Measurements from ENCODE around the gene C13orf46.

C13orf46 gene

DNA sequence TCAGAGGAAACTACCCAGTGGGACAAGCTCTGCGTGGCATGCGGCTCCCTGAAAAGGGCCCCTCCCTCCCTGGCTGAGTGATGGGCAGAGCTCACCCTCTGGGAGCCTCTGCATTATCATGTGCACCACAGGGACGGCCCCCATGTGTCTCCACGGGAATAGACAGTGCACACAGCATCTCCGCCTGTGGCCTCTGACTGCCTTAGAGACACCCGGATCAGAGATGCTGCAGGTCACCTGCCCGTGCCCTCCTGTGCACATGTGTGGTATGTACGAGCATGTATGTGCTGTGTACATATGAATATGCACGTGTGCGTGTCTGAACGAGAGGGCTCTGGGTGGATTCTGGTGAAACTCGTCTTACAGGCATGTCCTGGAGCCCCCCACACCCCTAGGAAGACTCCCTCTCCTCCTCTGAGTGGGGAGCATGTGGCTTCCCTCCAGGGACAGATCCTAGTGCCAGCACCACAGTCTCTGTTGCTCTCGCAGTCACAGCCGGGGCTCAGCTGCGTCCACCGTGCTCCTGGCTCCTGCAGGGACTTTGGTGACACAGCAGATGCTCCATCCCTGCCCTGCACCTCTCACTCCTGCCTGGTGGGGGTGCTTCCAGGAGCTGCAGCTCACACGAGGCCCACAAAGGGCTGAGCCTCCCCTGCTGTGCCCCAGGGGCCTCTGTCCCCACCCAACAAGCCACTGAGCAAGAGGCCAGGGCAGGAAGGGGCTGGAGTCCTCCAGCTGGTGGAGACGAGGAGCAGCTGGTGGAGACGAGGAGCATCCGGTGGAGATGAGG lies 19.6 kb downstream of the C13orf46 start:
- DNase-seq (ENCODE audit: low read depth in 2 of 2), result no peak

DNA sequence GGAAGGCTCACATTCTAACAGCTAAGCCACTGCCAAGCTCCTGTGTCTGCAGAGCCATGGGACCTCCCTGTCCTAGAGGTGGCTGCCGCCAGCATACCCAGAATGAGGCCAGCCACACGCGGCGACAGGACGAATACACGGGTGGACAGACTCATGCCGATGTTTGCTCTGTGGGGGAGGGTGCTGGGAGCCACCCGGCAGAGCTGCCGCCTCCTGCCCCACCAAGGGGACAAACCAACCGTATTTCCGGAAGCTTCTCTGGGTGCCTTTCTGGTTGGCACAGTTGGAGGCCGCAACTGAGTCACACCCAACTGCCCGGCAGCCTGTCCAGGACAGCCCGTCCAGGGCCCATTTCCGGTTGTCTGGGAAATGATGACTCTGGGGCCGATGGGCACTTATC lies 20.3 kb downstream of the C13orf46 start:
- no peak for DNase-seq (ENCODE audit: low read depth in 2 of 2)

DNA sequence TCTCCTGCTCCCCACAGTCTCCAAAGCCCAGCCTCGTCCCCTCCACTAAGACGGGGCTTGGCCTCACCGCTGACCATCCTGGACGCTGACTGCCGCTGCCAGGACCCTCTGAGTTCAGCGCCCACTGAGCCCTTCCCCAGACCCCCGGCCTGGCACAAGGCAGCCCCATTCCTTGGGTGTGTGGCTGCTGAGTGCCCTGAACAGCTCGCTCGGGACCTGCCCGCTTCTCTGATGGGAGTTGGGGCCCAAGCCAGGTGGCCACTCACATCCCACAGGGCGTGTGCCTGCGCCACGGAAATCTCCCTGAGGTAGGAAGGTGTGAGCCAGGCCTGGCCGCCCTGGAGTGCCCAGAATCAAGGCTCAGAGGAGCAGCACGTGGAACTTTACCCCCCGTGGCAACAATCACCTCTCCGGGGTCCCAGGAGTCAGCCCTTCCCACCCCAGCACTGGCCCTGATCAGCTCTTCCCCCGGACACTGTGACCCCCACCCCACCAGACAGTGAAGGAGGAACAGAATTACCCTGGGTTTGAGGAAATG lies 20.8 kb downstream of the C13orf46 start:
- DNase-seq (ENCODE audit: low read depth in 2 of 2), result no peak

DNA sequence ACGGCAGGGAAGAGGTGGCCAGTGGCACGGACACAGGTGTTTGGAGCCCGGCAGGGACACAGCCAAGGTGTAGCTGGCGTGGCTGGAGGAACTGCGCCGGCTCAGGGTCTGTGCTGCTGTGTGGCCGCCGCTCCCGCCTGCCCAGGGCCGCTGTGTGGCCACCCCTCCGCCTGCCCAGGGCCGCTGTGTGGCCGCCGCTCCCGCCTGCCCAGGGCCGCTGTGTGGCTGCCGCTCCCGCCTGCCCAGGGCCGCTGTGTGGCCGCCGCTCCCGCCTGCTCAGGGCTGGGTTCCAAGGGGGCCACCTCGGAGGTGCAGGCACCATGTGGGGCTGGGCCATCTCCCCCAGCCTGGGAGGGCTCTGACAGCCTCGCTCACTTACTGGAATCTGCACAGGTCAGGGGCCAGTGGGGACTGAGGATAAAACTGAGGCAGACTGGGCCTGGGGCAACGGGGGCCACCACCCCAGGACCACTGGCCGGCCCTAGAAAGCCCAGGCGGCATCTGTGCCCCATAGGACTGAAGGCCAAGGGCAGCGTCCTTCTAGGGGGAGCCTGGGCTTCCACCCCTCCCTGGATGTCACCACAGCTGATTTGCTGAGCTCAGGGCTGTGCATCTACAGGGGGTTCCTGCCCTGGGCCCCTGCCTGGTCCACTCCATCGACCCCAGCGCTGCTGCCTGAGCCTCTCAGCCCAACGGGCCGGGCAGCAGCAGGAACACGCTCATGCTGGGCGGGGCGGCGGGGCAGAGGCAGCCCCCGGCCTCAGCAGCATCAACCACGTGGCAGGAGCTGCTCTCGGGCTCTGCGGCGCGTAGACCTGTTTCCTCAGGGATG lies 21.5 kb downstream of the C13orf46 start:
- DNase-seq (ENCODE audit: low read depth in 2 of 2), result no peak

DNA sequence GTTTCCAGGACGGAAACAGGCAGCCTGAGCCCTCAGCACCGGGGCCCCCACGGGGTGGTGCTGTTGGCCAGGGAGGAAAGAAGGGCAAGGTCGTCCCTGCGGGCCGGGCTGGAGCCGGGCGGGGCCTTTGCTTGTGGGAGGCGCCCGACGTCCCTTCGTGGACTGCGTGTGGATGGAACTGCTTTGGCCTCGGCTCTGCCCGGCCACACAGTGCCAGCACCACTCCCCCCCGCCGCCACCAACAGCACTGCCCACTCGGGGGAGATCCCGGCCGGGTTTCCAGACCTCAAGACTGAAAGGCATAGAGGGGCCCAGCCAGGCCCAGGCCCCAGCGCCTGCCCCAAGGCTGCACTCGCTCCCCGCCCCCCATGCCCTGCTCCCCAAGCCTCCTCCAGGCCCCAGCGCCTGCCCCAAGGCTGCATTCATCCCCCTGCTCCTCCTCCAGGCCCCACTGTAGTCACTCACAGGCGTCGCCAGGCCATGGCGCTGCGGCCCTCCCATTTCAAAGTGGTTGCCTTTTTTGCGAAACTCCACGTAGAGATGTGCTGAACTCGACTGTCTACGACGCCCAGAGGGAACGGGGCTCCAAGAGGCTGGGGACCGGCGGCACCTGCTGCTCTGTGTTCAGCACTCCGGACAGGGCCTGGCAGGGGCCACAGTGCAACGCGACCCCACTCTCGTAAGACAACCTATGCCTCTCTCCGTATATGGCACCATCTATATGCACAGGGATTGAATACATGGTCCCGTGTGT lies 22.5 kb downstream of the C13orf46 start:
- peak; percentile 39 to 46 for DNase-seq (ENCODE audit: low read depth in 2 of 2)

DNA sequence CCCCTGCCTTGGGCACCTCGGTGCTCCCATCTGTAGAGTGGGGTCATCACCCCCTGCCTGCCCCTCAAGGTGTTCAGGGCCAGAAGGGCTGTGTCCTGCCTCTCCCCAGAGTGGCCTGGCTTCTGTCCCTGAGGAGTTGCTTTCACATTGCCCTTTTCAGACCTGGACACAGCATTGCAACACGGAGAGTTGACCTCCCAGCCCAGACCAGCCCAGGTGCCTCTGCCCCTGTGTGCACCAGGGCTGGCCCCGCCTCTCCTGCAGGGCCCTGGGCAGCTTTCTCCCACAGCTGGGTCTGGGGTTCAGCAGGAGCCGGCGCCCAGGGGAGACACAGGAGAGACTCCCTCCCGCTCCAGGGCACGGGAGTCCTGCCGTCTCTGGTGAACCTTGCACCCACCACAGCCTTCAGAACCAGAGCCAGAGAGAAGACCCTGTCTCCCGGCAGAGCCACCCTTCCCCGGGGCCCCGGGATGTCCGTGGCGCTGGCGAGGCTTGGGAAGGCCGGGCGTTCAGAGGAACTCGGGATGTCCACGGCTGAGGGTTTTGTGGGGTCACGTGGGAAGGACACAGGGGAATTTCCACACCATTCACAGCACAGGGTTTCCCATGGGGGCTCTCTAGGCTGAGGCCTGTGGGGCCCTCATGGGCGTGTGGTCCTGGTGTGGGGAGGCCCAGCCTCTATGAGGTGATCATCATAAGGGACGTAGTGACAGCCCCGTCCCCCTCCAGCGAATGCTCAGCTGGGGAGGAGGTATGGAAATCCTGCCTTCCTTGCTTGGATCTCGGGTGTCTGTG lies 23.2 kb downstream of the C13orf46 start:
- no peak for DNase-seq (ENCODE audit: low read depth in 2 of 2)

DNA sequence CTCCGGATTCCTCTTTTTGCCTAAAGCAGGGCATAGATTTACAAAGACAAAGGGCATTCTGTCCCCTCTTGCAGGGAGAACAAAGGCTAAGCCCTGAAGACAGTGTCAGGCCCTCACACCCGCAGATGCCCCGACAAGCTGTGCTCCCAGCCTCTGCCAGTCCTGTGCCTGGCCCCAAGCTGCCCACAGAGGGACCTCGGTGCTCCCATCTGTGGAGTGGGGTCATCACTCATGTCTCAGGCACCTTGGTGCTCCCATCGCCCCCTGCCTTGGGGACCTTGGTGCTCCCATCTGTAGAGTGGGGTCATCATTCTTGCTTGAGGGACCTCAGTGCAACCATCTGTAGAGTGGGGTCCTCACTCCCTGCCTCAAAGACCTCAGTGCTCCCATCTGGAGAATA lies 24.3 kb downstream of the C13orf46 start:
- DNase-seq (ENCODE audit: low read depth in 2 of 2), result no peak

DNA sequence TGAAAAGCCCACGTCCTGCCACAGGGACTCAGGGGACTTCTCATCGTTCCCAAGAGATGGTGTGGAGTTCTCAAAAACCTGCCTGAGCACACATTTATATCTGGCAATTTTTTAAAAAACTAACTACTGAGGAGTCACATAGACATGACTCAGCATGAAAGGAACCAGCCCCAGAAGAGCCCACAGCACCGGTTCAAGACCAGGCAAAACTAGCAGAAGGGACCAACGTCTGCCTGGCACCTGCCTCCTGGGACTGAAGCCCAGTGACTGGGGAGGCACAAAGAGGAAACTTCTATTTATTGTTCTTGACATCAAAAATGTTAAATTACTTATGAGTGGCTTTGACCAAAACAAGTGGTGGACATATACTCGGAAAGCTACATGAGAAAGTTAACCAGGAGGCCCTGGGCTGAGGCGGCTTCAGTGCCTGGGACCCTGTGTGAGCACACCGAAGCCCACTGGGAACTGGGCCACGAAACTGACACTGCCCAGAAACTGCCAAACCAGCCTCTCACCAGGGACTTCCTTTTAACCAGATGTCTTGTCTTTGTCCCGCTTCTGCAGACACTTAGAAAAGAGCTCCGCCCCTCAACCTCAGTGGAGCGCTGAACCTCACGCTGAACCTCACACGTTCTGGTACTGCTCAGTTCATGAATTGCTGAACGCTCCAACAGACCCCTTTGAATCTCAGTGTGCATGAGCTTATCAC lies 25.7 kb downstream of the C13orf46 start:
- no peak for DNase-seq (ENCODE audit: low read depth in 2 of 2)

DNA sequence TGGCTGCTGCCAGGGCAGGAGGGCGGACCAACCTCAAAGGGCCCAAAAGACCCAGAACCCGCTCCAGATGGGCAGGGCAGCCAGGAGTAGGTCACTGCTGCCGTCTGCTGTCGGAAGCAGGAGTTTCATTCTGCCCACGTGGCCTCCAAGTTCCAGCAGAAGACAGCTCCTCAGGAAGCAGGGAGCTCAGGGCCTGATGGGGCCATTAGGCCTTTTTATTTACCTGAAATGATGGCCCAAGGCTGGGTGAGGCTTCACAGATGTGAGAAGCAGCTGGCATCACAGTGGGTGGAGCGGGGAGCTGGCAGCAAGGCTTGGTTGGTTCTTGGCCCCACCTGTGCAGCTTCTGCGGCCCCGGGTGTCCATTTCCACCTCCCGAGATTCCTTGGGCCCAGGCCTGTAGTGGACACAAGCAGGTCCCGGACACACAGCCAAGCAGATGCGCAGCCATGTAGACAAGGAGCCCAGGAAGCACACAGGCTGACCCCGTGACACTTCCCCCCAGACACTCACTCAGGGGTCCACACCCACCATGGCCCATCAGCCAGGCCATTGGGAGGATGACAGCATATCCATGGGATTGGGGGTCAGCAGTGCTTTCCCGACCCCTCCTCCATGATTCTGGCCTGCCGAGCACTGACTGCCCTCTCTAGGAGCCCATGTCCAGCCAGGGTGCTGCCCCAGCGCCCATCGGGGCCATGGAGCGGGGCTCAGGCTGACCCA lies 26.4 kb downstream of the C13orf46 start:
- DNase-seq (ENCODE audit: low read depth in 2 of 2), result no peak

DNA sequence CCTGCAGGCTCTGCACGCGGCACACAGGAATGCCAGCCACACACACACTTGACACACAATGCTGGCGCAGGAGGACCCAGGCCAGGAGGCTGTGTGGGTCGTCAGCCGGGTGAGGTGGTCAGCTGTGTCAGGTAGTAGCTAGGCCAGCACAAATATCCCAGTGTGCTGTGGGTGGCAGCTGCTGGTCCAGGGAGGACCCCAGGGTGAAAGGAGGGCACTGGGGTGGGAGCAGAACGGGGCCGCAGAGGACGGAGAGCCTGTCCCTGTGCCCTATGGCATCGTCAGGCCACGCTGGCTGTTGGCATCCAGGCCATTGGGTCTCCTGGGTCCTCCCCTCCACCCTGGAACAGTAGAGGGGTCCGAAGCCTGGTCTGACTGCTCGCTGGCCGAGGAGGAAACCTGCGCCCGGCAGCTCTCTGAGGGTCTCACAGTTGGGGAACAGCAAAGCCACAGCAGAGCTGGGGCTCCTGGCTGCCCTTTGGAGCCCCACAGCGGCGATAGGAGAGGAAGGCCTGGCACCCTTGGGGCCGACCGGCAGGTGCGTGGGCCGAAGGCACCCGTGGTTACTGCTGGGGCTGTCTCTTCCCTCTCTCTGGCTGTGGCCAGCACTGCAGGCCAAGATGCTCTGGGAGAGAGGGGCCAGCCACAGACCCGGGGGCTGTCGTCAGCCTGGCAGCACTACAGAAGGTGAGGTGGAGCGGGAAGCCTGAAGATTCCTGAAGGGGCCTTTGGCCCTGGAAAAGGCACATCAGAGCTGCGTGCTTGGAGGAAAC lies 27.3 kb downstream of the C13orf46 start:
- no peak for DNase-seq (ENCODE audit: low read depth in 2 of 2)

DNA sequence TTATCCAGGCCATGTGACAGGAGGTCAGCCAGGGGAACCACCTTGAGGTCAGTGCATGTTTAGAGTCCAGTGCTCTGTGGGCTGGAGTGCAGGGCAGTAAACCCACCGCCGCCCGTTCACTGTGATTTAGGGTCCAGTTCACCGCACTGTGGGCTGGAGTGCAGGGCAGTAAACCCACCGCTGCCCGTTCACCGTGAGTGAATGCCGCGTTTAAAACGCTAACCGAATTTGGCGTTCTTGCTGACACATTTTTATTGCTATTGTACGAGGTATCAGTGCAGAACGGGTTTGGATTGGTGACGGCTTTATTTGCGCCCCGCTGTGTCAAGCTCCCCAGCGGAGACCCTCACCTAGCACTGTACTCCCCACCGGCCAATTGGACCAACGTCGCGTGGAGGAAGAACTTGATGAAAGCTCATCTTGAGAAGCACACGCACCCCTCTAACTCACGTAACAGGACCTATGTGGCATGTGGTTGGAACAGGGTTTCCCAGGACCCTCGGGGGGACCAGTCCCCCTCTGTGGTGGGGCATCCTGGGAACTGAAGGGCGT lies 27.9 kb downstream of the C13orf46 start:
- no peak for DNase-seq (ENCODE audit: low read depth in 2 of 2)

DNA sequence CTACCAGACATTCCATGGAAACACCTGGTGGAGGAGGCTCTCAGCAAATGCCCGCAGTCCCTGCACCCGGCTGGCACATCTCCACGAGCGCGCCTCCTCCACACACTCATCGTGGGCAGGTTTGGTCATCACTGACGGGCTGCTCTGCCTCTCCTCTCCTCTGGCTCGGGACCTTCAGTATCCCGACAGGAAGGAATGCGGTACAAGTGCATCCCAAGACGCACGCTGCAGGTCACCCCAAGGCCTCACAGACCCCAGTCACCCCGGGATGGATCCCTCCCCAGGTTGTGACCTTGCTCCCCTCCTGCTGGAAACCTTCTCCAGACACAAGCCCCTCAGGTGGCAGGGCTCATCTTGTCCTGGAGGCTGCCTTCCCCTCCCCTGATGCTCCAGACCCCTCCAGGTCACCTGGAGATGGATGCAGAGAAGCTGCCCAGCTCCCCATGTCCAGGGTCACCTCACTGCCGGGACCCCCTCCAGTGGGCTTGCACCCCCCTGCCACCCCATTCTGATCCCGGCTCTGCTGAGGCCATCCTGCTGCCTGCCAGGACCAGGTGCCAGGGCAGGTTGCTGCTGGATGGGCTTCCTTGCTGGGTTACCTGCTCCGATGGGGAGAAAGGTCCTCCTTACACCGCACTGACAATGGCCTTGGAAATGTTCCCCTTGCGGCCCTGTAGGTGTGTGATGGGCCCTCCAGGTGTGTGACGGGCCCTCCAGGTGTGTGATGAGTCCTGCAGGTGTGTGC lies 29.9 kb downstream of the C13orf46 start:
- DNase-seq (ENCODE audit: low read depth in 2 of 2), result no peak

DNA sequence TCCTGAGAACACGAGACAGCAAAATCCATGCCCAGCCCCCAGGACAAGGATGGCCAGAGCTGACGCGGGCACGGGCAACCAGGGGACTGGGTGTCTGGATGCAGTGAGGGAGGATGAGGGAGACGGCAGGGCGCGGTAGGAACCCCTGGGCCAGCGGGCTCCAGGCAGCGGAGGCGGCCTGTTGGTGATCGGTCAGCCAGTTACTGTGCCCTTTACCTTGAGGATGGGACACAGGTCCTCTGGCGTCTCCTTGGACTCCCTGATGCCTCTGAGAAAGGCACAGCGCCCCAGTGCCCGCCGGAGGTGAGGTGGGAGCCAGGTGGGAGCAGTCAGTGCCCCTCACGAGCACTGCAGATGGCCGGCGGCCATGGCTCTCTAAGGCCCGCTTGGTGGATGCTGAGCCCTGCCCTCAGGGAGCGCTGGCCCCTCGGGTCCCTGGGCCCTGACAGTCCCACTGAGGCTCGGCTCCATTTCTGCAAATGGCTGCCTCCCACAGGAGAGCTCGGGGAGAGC lies 31.2 kb downstream of the C13orf46 start:
- DNase-seq (ENCODE audit: low read depth in 2 of 2), result no peak

DNA sequence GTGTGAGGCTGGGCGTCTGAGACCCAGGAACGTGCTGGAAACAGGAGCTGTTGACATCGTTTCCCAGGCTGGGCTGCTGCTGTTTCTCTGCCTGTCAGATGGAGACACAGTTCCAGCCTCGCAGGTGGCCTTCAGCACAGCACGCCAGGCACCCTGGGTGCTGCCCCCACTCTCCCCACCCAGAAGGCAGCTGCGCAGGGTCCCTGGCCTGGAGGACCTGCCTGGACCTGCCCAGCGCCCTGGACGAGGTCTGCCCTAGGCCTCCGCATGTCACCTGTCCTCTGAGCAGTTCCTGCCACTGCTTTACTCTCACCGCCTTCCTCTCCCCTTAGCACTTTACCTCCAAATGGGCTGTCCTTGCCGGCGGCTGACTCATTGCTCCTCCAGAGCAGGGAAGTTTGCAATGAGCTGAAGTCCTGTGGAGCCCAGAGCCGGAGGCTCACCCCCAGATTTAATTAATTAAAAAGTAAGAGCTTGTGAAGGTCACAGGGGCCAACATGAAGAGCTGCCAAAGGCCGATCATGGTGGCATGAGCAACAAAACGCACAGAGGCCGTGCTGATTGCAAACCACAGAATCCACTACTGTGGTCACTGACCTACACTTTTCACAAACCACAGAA lies 32.2 kb downstream of the C13orf46 start:
- no peak for DNase-seq (ENCODE audit: low read depth in 2 of 2)

DNA sequence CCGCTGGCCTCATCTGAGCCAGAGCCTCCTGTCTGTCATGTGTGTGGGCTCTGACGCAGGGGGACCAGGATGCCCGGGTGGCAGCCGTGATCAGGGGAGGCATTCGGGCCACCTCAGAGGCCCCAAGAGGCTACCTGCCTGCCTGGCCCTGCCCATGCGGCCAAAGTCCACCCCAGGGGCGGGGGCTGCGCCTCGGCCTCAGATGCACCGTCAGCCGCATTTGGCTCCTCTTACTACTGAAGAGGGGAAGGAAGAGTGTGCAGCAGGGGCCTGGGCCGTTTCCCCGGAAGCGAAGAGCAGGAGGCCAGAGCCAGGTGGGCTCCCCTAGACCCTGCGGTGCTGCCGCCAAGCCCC lies 34.0 kb downstream of the C13orf46 start:
- no peak for DNase-seq (ENCODE audit: low read depth in 2 of 2)

DNA sequence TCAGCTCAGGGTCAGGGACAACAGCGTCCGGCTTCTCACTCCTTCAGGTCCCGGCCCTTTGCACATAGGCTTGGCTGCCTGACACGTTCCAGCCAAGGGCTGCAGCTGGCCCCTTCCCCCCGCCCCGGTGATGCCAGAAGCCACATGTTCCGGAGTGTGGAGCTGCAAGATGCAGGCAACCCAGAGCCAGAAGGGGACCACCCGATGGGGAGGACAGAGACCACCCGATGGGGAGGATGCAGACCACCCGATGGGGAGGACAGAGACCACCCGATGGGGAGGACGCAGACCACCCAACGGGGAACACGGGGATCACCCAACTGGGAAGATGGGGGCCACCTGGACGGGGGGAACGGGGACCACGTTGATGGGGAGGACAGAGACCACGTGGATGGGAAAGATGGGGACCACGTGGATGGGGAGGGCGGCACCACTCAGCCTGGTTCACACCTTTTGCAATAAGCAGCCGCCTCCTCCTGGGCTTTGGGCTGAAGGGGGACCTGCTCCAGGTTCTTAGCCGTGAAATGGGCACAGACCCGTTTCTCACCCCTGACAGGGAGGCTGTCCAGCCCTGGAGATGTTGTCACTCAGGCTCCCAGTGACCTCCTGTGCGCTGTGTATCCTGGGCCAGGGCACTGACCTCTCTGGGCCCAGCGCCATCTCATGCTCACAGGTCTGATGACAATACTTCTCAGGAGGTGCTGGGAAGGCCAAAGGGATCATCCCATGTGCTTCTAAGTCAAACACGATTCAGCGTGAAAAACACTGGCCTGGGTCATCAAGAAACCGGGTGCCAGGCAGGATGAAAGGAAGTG lies 34.5 kb downstream of the C13orf46 start:
- no peak for DNase-seq (ENCODE audit: low read depth in 2 of 2)

DNA sequence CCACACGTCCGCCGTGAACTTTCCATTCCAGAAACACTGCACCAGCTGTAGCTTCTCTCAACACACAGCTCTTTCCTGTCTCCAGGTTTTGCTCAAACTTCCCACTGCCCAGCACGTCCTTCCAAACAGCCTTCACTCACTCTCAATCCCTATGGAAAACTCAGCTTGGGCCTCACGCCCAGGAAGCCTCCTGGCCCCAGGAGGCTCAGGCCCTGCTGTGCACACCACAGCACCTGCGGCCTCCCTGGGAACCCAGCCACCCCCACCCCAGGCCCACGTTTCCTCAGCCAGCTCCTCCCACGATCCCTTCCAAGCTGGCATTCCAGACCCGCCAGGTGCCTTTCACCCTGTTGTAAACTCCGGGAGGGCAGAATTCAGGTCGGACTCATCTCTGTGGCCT lies 35.2 kb downstream of the C13orf46 start:
- no peak for DNase-seq (ENCODE audit: low read depth in 2 of 2)
